IMR-90 (cell line): ENCODE results near the gene TSHZ3. TPM values are rescaled to one million over a fixed set of nuclear protein-coding genes. Genes with fewer than 3 reads are reported as not detected.

Experiments used
- ATAC-seq: fragments of 200-7000 bp; cut with Tn5 transposase; 2 replicates; pipeline ENCODE4 v1.9.1; 2020; ENCODE audit warnings: low read depth, mild to moderate bottlenecking, moderate library complexity
- BruUV-seq: library from RNA; stranded (reverse); fragments of 400-500 nt; replicated peaks from 2 replicates; lab custom pipeline; 2021; lab: Mats Ljungman, UMichigan
- CTCF ChIA-PET: fragments of 300-600 bp; formaldehyde crosslinking; extraction: SDS; loops from one replicate; lab custom pipeline; 2021; ENCODE audit warnings: antibody characterized with exemption; lab: Yijun Ruan, JAX
- POLR2A ChIA-PET: fragments of 300-600 bp; sonication (Branson Sonifier 250); formaldehyde crosslinking; loops from one replicate; lab custom pipeline; 2022; ENCODE audit warnings: antibody characterized with exemption; ENCODE audit not compliant: unreplicated experiment; lab: Charles Lee
- DNase-seq: peaks from one replicate; pipeline ENCODE4 v3.0.0; 2013
- H2AFZ ChIP-seq: replicated peaks from 2 replicates; pipeline ENCODE3; 2013; ENCODE audit warnings: low read length, mild to moderate bottlenecking; ENCODE audit not compliant: poor library complexity
- H2AK5ac ChIP-seq: 2 replicates; pipeline ENCODE4 v1.6.1; 2013; ENCODE audit warnings: low read depth, low read length, inconsistent platforms
- H2AK9ac ChIP-seq: replicated peaks from 2 replicates; pipeline ENCODE3; 2013; ENCODE audit warnings: mild to moderate bottlenecking, low read depth, low read length, moderate library complexity; ENCODE audit not compliant: poor library complexity
- H2BK120ac ChIP-seq: 2 replicates; pipeline ENCODE4 v1.6.1; 2013; ENCODE audit warnings: low read depth, low read length, inconsistent platforms
- H2BK15ac ChIP-seq: 3 replicates; pipeline ENCODE4 v1.6.1; 2013; ENCODE audit warnings: low read depth, low read length, inconsistent platforms
- H2BK20ac ChIP-seq: 2 replicates; pipeline ENCODE4 v1.6.1; 2013; ENCODE audit warnings: low read depth, mild to moderate bottlenecking, inconsistent platforms, low read length, moderate library complexity
- H2BK5ac ChIP-seq: 2 replicates; pipeline ENCODE4 v1.6.1; 2013; ENCODE audit warnings: mild to moderate bottlenecking, low read depth, low read length, inconsistent platforms; ENCODE audit not compliant: poor library complexity, severe bottlenecking
- H3K14ac ChIP-seq: replicated peaks from 2 replicates; pipeline ENCODE4 v1.6.1; 2013; ENCODE audit warnings: low read depth, low read length, inconsistent platforms
- H3K18ac ChIP-seq: 2 replicates; pipeline ENCODE4 v1.6.1; 2013; ENCODE audit warnings: low read depth, low read length, control low read depth
- H3K23ac ChIP-seq: 2 replicates; pipeline ENCODE4 v1.6.1; 2013; ENCODE audit warnings: low read depth, low read length, inconsistent platforms
- H3K27ac ChIP-seq: 2 replicates; pipeline ENCODE4 v1.5.1; 2013; ENCODE audit warnings: mild to moderate bottlenecking, control low read depth, low read length; ENCODE audit not compliant: insufficient read depth
- H3K27me3 ChIP-seq: 2 replicates; pipeline ENCODE4 v1.6.1; 2013; ENCODE audit warnings: low read length; ENCODE audit not compliant: control insufficient read depth, insufficient read depth
- H3K36me3 ChIP-seq: 2 replicates; pipeline ENCODE4 v1.6.1; 2013; ENCODE audit warnings: low read length, mixed read lengths; ENCODE audit not compliant: control insufficient read depth, insufficient read depth
- H3K4ac ChIP-seq: 2 replicates; pipeline ENCODE4 v1.6.1; 2013; ENCODE audit warnings: low read depth, low read length, inconsistent platforms
- H3K4me1 ChIP-seq: 2 replicates; pipeline ENCODE4 v1.6.1; 2013; ENCODE audit warnings: low read length, mixed read lengths; ENCODE audit not compliant: control insufficient read depth, insufficient read depth
- H3K4me2 ChIP-seq: 2 replicates; pipeline ENCODE4 v1.6.1; 2013; ENCODE audit warnings: low read depth, mild to moderate bottlenecking, control low read depth, low read length, moderate library complexity
- H3K4me3 ChIP-seq: 2 replicates; pipeline ENCODE4 v1.5.1; 2013; ENCODE audit warnings: low read depth, mild to moderate bottlenecking, control low read depth, low read length, moderate library complexity; ENCODE audit not compliant: insufficient read depth
- H3K56ac ChIP-seq: 2 replicates; pipeline ENCODE4 v1.6.1; 2013; ENCODE audit warnings: low read length, inconsistent platforms; ENCODE audit not compliant: insufficient read depth; ENCODE audit errors: extremely low read depth
- H3K79me1 ChIP-seq, 2 experiments: 2 replicates each; pipeline ENCODE4 v1.6.1; 2013; ENCODE audit warnings: low read length in 2 of 2, inconsistent platforms in 1 of 2, low read depth in 1 of 2
- H3K9ac ChIP-seq: 2 replicates; pipeline ENCODE4 v1.6.1; 2013; ENCODE audit warnings: low read depth, low read length, control low read depth
- H3K9me1 ChIP-seq: 2 replicates; pipeline ENCODE4 v1.6.1; 2013; ENCODE audit warnings: low read length, inconsistent platforms; ENCODE audit not compliant: insufficient read depth
- H3K9me3 ChIP-seq: 2 replicates; pipeline ENCODE4 v1.6.1; 2013; ENCODE audit warnings: low read length; ENCODE audit not compliant: control insufficient read depth, insufficient read depth
- H4K20me1 ChIP-seq: 2 replicates; pipeline ENCODE4 v1.6.1; 2013; ENCODE audit warnings: low read length, inconsistent platforms; ENCODE audit not compliant: insufficient read depth
- H4K5ac ChIP-seq: 2 replicates; pipeline ENCODE4 v1.6.1; 2013; ENCODE audit warnings: mild to moderate bottlenecking, low read depth, low read length, control low read depth
- H4K8ac ChIP-seq, 2 experiments: 2 replicates each; pipeline ENCODE4 v1.6.1; 2013; ENCODE audit warnings: low read depth in 2 of 2, low read length in 2 of 2, control low read depth in 1 of 2, inconsistent platforms in 1 of 2
- H4K91ac ChIP-seq: 2 replicates; pipeline ENCODE4 v1.6.1; 2013; ENCODE audit warnings: low read depth, low read length, inconsistent platforms; ENCODE audit not compliant: insufficient read depth
- BHLHE40 ChIP-seq: fragments of 150-350 bp; IDR thresholded peaks from 2 replicates; pipeline ENCODE4 v1.6.1; 2016; ENCODE audit warnings: mild to moderate bottlenecking, low read depth, low read length
- FOS ChIP-seq: fragments of 150-350 bp; IDR thresholded peaks from 2 replicates; pipeline ENCODE4 v1.6.1; 2016; ENCODE audit warnings: low read depth, low read length
- MAZ ChIP-seq: IDR thresholded peaks from 2 replicates; pipeline ENCODE4 v1.6.1; 2012; ENCODE audit warnings: low read depth, mild to moderate bottlenecking, low read length, improper control_type of control experiment, moderate library complexity, borderline replicate concordance
- NFE2L2 ChIP-seq: fragments of 150-350 bp; IDR thresholded peaks from 2 replicates; pipeline ENCODE4 v1.6.1; 2016; ENCODE audit warnings: low read depth, mild to moderate bottlenecking, low read length
- POLR2A ChIP-seq: IDR thresholded peaks from 2 replicates; pipeline ENCODE4 v1.6.1; 2012; ENCODE audit warnings: mild to moderate bottlenecking, low read depth, low read length
- RCOR1 ChIP-seq: IDR thresholded peaks from 2 replicates; pipeline ENCODE4 v1.6.1; 2012; ENCODE audit warnings: mild to moderate bottlenecking, low read length, improper control_type of control experiment; ENCODE audit not compliant: insufficient replicate concordance
- WGBS, 2 experiments: methylation state at CpG; one replicate each; pipeline versions ENCODE4 v1.1.5 to v1.1.7; 2013; ENCODE audit warnings: missing lambda C conversion rate in 2 of 2; ENCODE audit not compliant: insufficient read length in 1 of 2; ENCODE audit errors: extremely low coverage in 2 of 2; 5-methylcytosine and 5-hydroxymethylcytosine counted together
- dilution Hi-C: fragments of 300-500 bp; cut with HindIII; formaldehyde crosslinking; loops from one replicate; pipeline ENCODE4 v1.14.3; 2018; ENCODE audit warnings: low sequenced_read_pairs; ENCODE audit not compliant: unreplicated experiment
- in situ Hi-C: fragments of 300-500 bp; cut with MboI; formaldehyde crosslinking; loops from 3 replicates; pipeline ENCODE4 v1.14.3; 2019; ENCODE audit warnings: low sequenced_read_pairs, inconsistent platforms, mixed read lengths
- intact Hi-C: fragments of 100-400 bp; cut with micrococcal nuclease; formaldehyde crosslinking; loops from 2 replicates; pipeline ENCODE4 v1.10.0; 2022
- polyA plus RNA-seq, 3 experiments: library from polyadenylated mRNA; depleted of rRNA; stranded (reverse); fragments of >200 nt; gene quantifications; 2 replicates each; pipeline ENCODE4 v1.2.3, GENCODE V29; 2012; ENCODE audit warnings: low replicate concordance in 1 of 3
- total RNA-seq: library from RNA; depleted of rRNA; stranded (reverse); fragments of >200 nt; gene quantifications from 2 replicates; pipeline ENCODE4 v1.2.3, GENCODE V29; 2012

The TSHZ3 gene
- total and polyA plus RNA-seq, 2 of the 4 experiments (the other 2 are of a cell fraction) = 8.1 to 13.0 TPM

DNA sequence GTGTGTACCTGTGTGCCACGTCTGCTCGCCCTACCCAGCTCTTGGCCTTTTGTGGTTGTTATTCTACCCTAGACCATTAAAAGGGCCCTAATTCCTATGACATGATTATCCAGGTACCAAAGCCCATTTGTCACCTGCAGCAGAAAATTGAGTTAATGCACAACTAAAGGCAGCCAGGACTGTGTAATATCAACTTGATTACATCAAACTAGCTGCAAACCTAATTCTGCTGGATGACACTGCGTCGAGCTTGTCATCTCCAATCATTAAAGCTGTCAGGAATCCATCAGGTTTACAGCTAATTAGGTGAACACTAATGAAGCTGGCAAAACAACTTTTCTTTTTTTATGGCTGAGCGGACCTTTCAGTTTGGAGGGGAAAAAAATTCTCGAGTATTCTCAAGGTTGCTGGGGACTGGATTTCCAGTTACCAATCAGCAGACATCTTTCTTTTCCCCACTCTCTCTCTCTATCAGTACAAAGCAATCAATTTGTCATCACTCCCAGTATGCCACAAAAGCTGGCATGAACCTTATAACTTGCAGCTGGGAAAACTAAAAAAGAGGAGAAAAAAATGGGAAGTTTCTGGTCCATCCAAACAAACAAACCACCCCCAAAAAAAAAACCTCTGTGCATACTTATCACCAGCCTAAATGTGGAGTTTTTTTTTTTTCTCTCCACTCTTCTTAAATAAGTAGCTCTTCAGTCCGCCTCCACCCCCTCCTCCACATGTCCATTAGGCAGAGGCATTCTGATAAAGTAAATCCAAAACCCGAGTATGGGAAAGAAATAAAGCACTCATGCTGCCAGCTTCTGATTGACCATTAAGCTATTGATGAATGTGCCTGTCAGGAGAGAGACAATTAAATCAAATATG, 2.8 kb downstream of the TSHZ3 start:
- no peak overlapping the region for H3K56ac ChIP-seq
- DNase-seq = no peak
- intact Hi-C loops = loop anchor here (1.0 to 5.0 kb wide), 2 partner anchors 101 to 236 kb away; no protein-coding TSS in a partner anchor
- no TSS peak for BruUV-seq
- 0 out of 3 replicates have a peak overlapping the region, but pooled peaks have one; percentile 9 for H2BK15ac ChIP-seq
- H3K9ac ChIP-seq = no peak overlapping the region
- peak overlapping the region; percentile 56 for H3K4me2 ChIP-seq
- 61% methylated on average over 3 of the region's 8 CpGs; no CpG with 5 or more reads in 1 of the 2 experiments for WGBS, 2 experiments
- H3K4me1 ChIP-seq = peaks cover 15% of the 10 kb centered on the region
- no peak overlapping the region for H3K27ac ChIP-seq
- no peak overlapping the region for H2BK5ac ChIP-seq
- no peak overlapping the region for H2AFZ ChIP-seq
- no peak overlapping the region; the same call in 1 of the 2 replicates for H2BK120ac ChIP-seq
- no peak overlapping the region for H4K5ac ChIP-seq
- H3K79me1 ChIP-seq = peaks cover 16 to 59% of the 10 kb centered on the region in 2 experiments; a peak in 3 of 4 replicates
- ChIA-PET CTCF (interaction anchor here (0.6 to 1.7 kb wide), 4 partner anchors 8 to 292 kb away, joined by 3 to 6 read pairs (median 4); no protein-coding TSS in a partner anchor), POLR2A (interaction anchor here (0.6 to 0.7 kb wide), 3 partner anchors 29 to 248 kb away, joined by 3 to 8 read pairs (median 6); no protein-coding TSS in a partner anchor)
- H4K20me1 ChIP-seq = peaks cover 57% of the 10 kb centered on the region
- H4K8ac ChIP-seq = 0 out of 4 replicates have a peak overlapping the region, but pooled peaks of 1 of the 2 experiments have one; percentile 24
- no peak overlapping the region for H2AK9ac ChIP-seq
- no peaks in the 10 kb centered on the region for H3K27me3 ChIP-seq
- ATAC-seq = no peak
- H4K91ac ChIP-seq = no peak overlapping the region
- no peak overlapping the region for H2BK20ac ChIP-seq
- no peak overlapping the region for H3K14ac ChIP-seq
- in situ Hi-C loops = loop anchor here (25.0 kb wide), 1 partner anchor 1016 kb away; no protein-coding TSS in a partner anchor
- dilution Hi-C loops = no loop called here
- H2AK5ac ChIP-seq = no peak overlapping the region
- H3K4me3 ChIP-seq = no peak overlapping the region
- peak overlapping the region; percentile 57; the same call in 1 of the 2 replicates for H3K23ac ChIP-seq
- no peak overlapping the region for H3K18ac ChIP-seq
- H3K4ac ChIP-seq = no peak overlapping the region
- TF ChIP-seq RCOR1 (no peak), POLR2A (no peak), MAZ (no peak), FOS (no peak), BHLHE40 (no peak), NFE2L2 (no peak)
- peaks cover 8% of the 10 kb centered on the region for H3K36me3 ChIP-seq
- peaks cover 13% of the 10 kb centered on the region for H3K9me1 ChIP-seq
- H3K9me3 ChIP-seq = no peaks in the 10 kb centered on the region
